ENCODE results near the gene HSPA9. TPM values are rescaled to one million over a fixed set of nuclear protein-coding genes. Genes with fewer than 3 reads are reported as not detected.

The HSPA9 gene
- total RNA-seq (2013), result 153 TPM
- polyA plus RNA-seq, result 10 to 100 TPM; 67.8 to 82.4 (median 81.8) TPM
- polyA minus RNA-seq, result 99.3 and 126 TPM in 2 replicates
- total RNA-seq, result 180 to 297 (median 230) reads per million in 11 experiments

GRCh38 chr5:138575194-138576015 is at the start of gene HSPA9:
TSS of gene HSPA9 (minus strand) at chr5:138575401. CDS start at chr5:138575318, 83 bp downstream.
- Histone ChIP-seq H3K36me3 (replicated peaks in 1 of 2; ENCODE audit: control insufficient read depth in 1 of 2, insufficient read depth in 2 of 2, low read length in 2 of 2) (peaks cover 29 to 33% of the 10 kb centered on the region in 2 donors), H3K9ac (ENCODE audit: insufficient read depth, low read length, poor library complexity, severe bottlenecking) (peak within 1 kb of the TSS; percentile 96), H3K4me2 (replicated peaks; ENCODE audit: extremely low read depth, low read length, poor library complexity, severe bottlenecking) (peak within 1 kb of the TSS; percentile 86), H3K27me3 (ENCODE audit: control insufficient read depth in 2 of 2, insufficient read depth in 2 of 2, low read length in 2 of 2) (no peaks in the 10 kb centered on the region), H3K9me3 (replicated peaks in 1 of 2; ENCODE audit: control insufficient read depth in 1 of 2, insufficient read depth in 1 of 2, low read length in 2 of 2) (no peaks in the 10 kb centered on the region), H3K4me3 (replicated peaks in 1 of 3; ENCODE audit: low read depth in 2 of 3, low read length in 3 of 3) (peak within 1 kb of the TSS; percentile 89 to 95 (median 94)), H2AFZ (ENCODE audit: insufficient read depth, low read depth, low read length, poor library complexity, severe bottlenecking) (peak within 1 kb of the TSS; percentile 82), H4K20me1 (ENCODE audit: insufficient read depth, low read length) (peaks cover 22% of the 10 kb centered on the region), H3K79me2 (ENCODE audit: insufficient read depth, low read length) (peaks cover 40% of the 10 kb centered on the region), H3K27ac (ENCODE audit: low read depth in 1 of 2, low read length in 2 of 2) (peak within 1 kb of the TSS; percentile 97 to 99), H3K4me1 (ENCODE audit: control insufficient read depth in 1 of 2, insufficient read depth in 2 of 2, low read length in 2 of 2) (peaks cover 15 to 19% of the 10 kb centered on the region in 2 donors)
- intact Hi-C loops (cut with micrococcal nuclease), result loop anchor here (2.0 to 10.0 kb wide), 4 partner anchors 33 to 767 kb away; partner anchors contain the start of genes ETF1 (in 2 of the 2), MATR3 (in 1 of the 2) and PAIP2 (in 1 of the 2)
- Mint-ChIP-seq H3K36me3 (peaks cover 28 to 34% of the 10 kb centered on the region in 2 donors), H3K27me3 (ENCODE audit: low read depth in 3 of 3) (no peaks in the 10 kb centered on the region), H3K4me1 (peaks cover 17% of the 10 kb centered on the region), H3K27ac (peak within 1 kb of the TSS; percentile 99 to 100 (median 100)), H3K9me3 (peaks cover 0 to 3% (median 0%) of the 10 kb centered on the region in 7 donors), H3K4me3 (peak within 1 kb of the TSS; percentile 89 to 94)
- TF ChIP-seq, protein P1, sequence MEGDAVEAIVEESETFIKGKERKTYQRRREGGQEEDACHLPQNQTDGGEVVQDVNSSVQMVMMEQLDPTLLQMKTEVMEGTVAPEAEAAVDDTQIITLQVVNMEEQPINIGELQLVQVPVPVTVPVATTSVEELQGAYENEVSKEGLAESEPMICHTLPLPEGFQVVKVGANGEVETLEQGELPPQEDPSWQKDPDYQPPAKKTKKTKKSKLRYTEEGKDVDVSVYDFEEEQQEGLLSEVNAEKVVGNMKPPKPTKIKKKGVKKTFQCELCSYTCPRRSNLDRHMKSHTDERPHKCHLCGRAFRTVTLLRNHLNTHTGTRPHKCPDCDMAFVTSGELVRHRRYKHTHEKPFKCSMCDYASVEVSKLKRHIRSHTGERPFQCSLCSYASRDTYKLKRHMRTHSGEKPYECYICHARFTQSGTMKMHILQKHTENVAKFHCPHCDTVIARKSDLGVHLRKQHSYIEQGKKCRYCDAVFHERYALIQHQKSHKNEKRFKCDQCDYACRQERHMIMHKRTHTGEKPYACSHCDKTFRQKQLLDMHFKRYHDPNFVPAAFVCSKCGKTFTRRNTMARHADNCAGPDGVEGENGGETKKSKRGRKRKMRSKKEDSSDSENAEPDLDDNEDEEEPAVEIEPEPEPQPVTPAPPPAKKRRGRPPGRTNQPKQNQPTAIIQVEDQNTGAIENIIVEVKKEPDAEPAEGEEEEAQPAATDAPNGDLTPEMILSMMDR (IDR thresholded peaks at IDR 0.05), result no peak
- under 1% methylated on average over 73 of the region's 73 CpGs for WGBS (ENCODE audit: insufficient coverage)
- DNase-seq, result peak; percentile 99 to 100 (median 99)

DNA sequence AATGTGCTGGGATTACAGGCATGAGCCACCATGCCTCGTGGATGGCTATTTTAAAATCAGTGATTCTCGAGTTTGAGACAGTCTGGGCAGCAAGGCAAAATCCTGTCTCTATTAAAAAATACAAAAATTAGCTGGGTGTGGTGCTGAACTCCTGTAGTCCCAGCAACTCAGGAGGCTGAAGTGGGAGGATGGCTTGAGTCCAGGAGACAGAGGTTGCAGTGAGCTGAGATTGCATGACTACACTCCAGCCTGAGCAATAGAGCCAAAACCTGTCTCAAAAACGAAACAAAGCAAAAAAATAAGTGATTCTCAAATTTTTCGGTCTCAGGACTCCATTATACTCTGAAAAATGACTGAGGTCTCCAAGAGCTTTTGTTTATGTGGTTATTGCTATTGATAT is 47.9 kb upstream of the HSPA9 start:
- 100% methylated on average over 2 of the region's 4 CpGs for WGBS (ENCODE audit: insufficient coverage)
- Histone ChIP-seq H3K4me1 (ENCODE audit: control insufficient read depth in 1 of 2, insufficient read depth in 2 of 2, low read length in 2 of 2) (peaks cover 7 to 13% of the 10 kb centered on the region in 2 donors), H3K9ac (ENCODE audit: insufficient read depth, low read length, poor library complexity, severe bottlenecking) (no peak overlapping the region), H3K4me3 (replicated peaks in 1 of 3; ENCODE audit: low read depth in 2 of 3, low read length in 3 of 3) (no peak overlapping the region), H3K36me3 (replicated peaks in 1 of 2; ENCODE audit: control insufficient read depth in 1 of 2, insufficient read depth in 2 of 2, low read length in 2 of 2) (no peaks in the 10 kb centered on the region), H3K79me2 (ENCODE audit: insufficient read depth, low read length) (no peaks in the 10 kb centered on the region), H4K20me1 (ENCODE audit: insufficient read depth, low read length) (no peaks in the 10 kb centered on the region), H3K9me3 (replicated peaks in 1 of 2; ENCODE audit: control insufficient read depth in 1 of 2, insufficient read depth in 1 of 2, low read length in 2 of 2) (no peaks in the 10 kb centered on the region), H2AFZ (ENCODE audit: insufficient read depth, low read depth, low read length, poor library complexity, severe bottlenecking) (no peak overlapping the region), H3K4me2 (replicated peaks; ENCODE audit: extremely low read depth, low read length, poor library complexity, severe bottlenecking) (no peak overlapping the region), H3K27me3 (ENCODE audit: control insufficient read depth in 2 of 2, insufficient read depth in 2 of 2, low read length in 2 of 2) (no peaks in the 10 kb centered on the region), H3K27ac (ENCODE audit: low read depth in 1 of 2, low read length in 2 of 2) (no peak overlapping the region)
- TF ChIP-seq, protein P1 (IDR thresholded peaks at IDR 0.05), result no peak
- no peak for DNase-seq
- peaks cover 3 to 9% (median 6%) of the 10 kb centered on the region in 3 donors for H3K27me3 Mint-ChIP-seq (ENCODE audit: low read depth in 3 of 3)
- H3K4me3 Mint-ChIP-seq, result no peak overlapping the region
- intact Hi-C loops (cut with micrococcal nuclease), result no loop called here
- peak overlapping the region in 1 of 7 donors; percentile 37 for H3K27ac Mint-ChIP-seq
- H3K4me1 Mint-ChIP-seq, result peaks cover 12% of the 10 kb centered on the region
- no peaks in the 10 kb centered on the region for H3K36me3 Mint-ChIP-seq
- peaks cover 0 to 9% (median 3%) of the 10 kb centered on the region in 7 donors for H3K9me3 Mint-ChIP-seq
